Tibial artery (tissue), 4 donors: ENCODE measurements around the gene CCDC93.

Experiments used
- DNase-seq, 2 donors: peaks; one replicate each; pipeline ENCODE4 v3.0.0-alpha.2; 2019
- H3K27ac ChIP-seq, 2 donors: fragments of 200-600 bp; sonication (generic) in 1 of 2; 1 replicate in 1 of 2; 2 replicates in 1 of 2; pipeline ENCODE4 v1.5.1; 2018 to 2019; ENCODE audit warnings: mild to moderate bottlenecking in 1 of 2
- H3K27me3 ChIP-seq, 2 donors: fragments of 200-600 bp; sonication (generic) in 1 of 2; one replicate each; pipeline versions ENCODE4 v1.5.1 to v1.6.0; 2016 to 2019
- H3K36me3 ChIP-seq, 3 donors: fragments of 200-600 bp; sonication (generic) in 2 of 3; one replicate each; pipeline ENCODE4 v1.5.1; 2016 to 2019; ENCODE audit warnings: mild to moderate bottlenecking in 2 of 3
- H3K4me1 ChIP-seq, 4 donors: fragments of 200-600 bp; sonication (generic) in 2 of 4; 1 replicate in 3 of 4; 2 replicates in 1 of 4; pipeline ENCODE4 v1.5.1; 2016 to 2019
- H3K4me3 ChIP-seq, 2 donors: fragments of 200-600 bp; sonication (generic) in 1 of 2; 1 replicate in 1 of 2; 2 replicates in 1 of 2; pipeline ENCODE4 v1.5.1; 2018 to 2019; ENCODE audit warnings: mild to moderate bottlenecking in 2 of 2
- H3K9me3 ChIP-seq, 3 donors: fragments of 200-600 bp; sonication (generic) in 1 of 3; one replicate each; pipeline ENCODE4 v1.5.1; 2016 to 2019
- CTCF ChIP-seq, 2 experiments: fragments of 200-600 bp in 1 of 2; fragments of 450-650 bp in 1 of 2; IDR thresholded peaks; one replicate each; pipeline ENCODE4 v1.5.1; 2017 to 2019; ENCODE audit warnings: antibody characterized with exemption in 2 of 2, mild to moderate bottlenecking in 1 of 2, moderate library complexity in 1 of 2
- intact Hi-C: fragments of 100-400 bp; cut with DNase I; formaldehyde crosslinking; loops from one replicate; pipeline ENCODE4 v1.15.0; 2023; ENCODE audit warnings: low total_unique reads

The CCDC93 gene

GRCh38 chr2:117976581-117976980 lies 37.3 kb downstream of the CCDC93 start:
- H3K4me3 ChIP-seq, result no peak overlapping the region
- DNase-seq, result no peak
- no peaks in the 10 kb centered on the region for H3K9me3 ChIP-seq
- intact Hi-C loops, result no loop called here
- H3K4me1 ChIP-seq, result peaks cover 0 to 5% (median 2%) of the 10 kb centered on the region in 4 donors
- H3K27me3 ChIP-seq, result no peaks in the 10 kb centered on the region
- H3K27ac ChIP-seq, result no peak overlapping the region
- H3K36me3 ChIP-seq, result peaks cover 25 to 77% (median 64%) of the 10 kb centered on the region in 3 donors
- TF ChIP-seq CTCF (IDR thresholded peaks at IDR 0.05), result no peak

- Histone ChIP-seq H3K4me1 (no peaks in the 10 kb centered on the region), H3K4me3 (no peak overlapping the region), H3K36me3 (peaks cover 35 to 89% (median 81%) of the 10 kb centered on the region in 3 donors), H3K27ac (no peak overlapping the region), H3K9me3 (no peaks in the 10 kb centered on the region), H3K27me3 (no peaks in the 10 kb centered on the region)
- no peak for DNase-seq
- no peak for TF ChIP-seq CTCF (IDR thresholded peaks at IDR 0.05)
- intact Hi-C loops, result no loop called here
Observed at GRCh38 chr2:117973498-117974082, 40.3 kb downstream of the CCDC93 start.

GRCh38 chr2:117972476-117973123 lies 41.3 kb downstream of the CCDC93 start:
- Histone ChIP-seq H3K36me3 (peaks cover 30 to 91% (median 81%) of the 10 kb centered on the region in 3 donors), H3K27me3 (no peaks in the 10 kb centered on the region), H3K27ac (no peak overlapping the region), H3K4me1 (no peaks in the 10 kb centered on the region), H3K4me3 (no peak overlapping the region), H3K9me3 (no peaks in the 10 kb centered on the region)
- DNase-seq, result no peak
- no peak for TF ChIP-seq CTCF (IDR thresholded peaks at IDR 0.05)
- intact Hi-C loops, result no loop called here

- DNase-seq, result no peak
- H3K9me3 ChIP-seq, result no peaks in the 10 kb centered on the region
- no peaks in the 10 kb centered on the region for H3K27me3 ChIP-seq
- peaks cover 10 to 88% (median 68%) of the 10 kb centered on the region in 3 donors for H3K36me3 ChIP-seq
- no peak overlapping the region for H3K27ac ChIP-seq
- no peak overlapping the region for H3K4me3 ChIP-seq
- TF ChIP-seq CTCF (IDR thresholded peaks at IDR 0.05), result no peak
- intact Hi-C loops, result no loop called here
- no peaks in the 10 kb centered on the region for H3K4me1 ChIP-seq
Observed at GRCh38 chr2:117968722-117969121, 45.1 kb downstream of the CCDC93 start.

GRCh38 chr2:117967977-117968718 lies 45.7 kb downstream of the CCDC93 start:
- H3K9me3 ChIP-seq, result no peaks in the 10 kb centered on the region
- no peaks in the 10 kb centered on the region for H3K4me1 ChIP-seq
- peaks cover 10 to 83% (median 68%) of the 10 kb centered on the region in 3 donors for H3K36me3 ChIP-seq
- no peak for DNase-seq
- no peak for TF ChIP-seq CTCF (IDR thresholded peaks at IDR 0.05)
- intact Hi-C loops, result no loop called here
- H3K4me3 ChIP-seq, result no peak overlapping the region
- no peaks in the 10 kb centered on the region for H3K27me3 ChIP-seq
- H3K27ac ChIP-seq, result no peak overlapping the region
